Loucy (cell line): ENCODE results near the gene STON2.

Experiments
- H2AFZ ChIP-seq: fragments of 200-600 bp; sonication (generic); 2 replicates; pipeline ENCODE4 v1.6.0; 2016; ENCODE audit warnings: antibody characterized with exemption, mild to moderate bottlenecking, low read length, moderate library complexity
- H3F3A ChIP-seq: fragments of 200-600 bp; 2 replicates; pipeline ENCODE4 v1.6.0; 2016; ENCODE audit warnings: antibody characterized with exemption, low read depth, mild to moderate bottlenecking
- H3K27me3 ChIP-seq: fragments of 200-600 bp; sonication (generic); 2 replicates; pipeline ENCODE4 v1.6.1; 2014; ENCODE audit warnings: low read length, mild to moderate bottlenecking; ENCODE audit not compliant: insufficient read depth, poor library complexity, severe bottlenecking
- H3K36me3 ChIP-seq: fragments of 200-600 bp; sonication (generic); 2 replicates; pipeline ENCODE4 v1.6.1; 2016; ENCODE audit warnings: low read length; ENCODE audit not compliant: insufficient read depth
- H3K4me1 ChIP-seq: fragments of 200-600 bp; sonication (generic); 2 replicates; pipeline ENCODE4 v1.5.1; 2014; ENCODE audit warnings: low read length, mild to moderate bottlenecking; ENCODE audit not compliant: insufficient read depth, poor library complexity, severe bottlenecking
- H3K4me2 ChIP-seq: fragments of 200-600 bp; sonication (generic); 2 replicates; pipeline ENCODE4 v1.6.0; 2014; ENCODE audit warnings: antibody characterized with exemption, low read length, low read depth, mild to moderate bottlenecking; ENCODE audit not compliant: poor library complexity, severe bottlenecking
- H3K4me3 ChIP-seq: fragments of 200-600 bp; sonication (generic); 2 replicates; pipeline ENCODE4 v1.5.1; 2014; ENCODE audit warnings: low read length, mild to moderate bottlenecking, mixed read lengths; ENCODE audit not compliant: poor library complexity, severe bottlenecking
- H3K79me2 ChIP-seq: fragments of 200-600 bp; sonication (generic); 2 replicates; pipeline ENCODE4 v1.6.1; 2014; ENCODE audit warnings: low read length; ENCODE audit not compliant: insufficient read depth
- H3K9ac ChIP-seq: fragments of 200-600 bp; sonication (generic); 2 replicates; pipeline ENCODE4 v1.6.0; 2014; ENCODE audit warnings: mild to moderate bottlenecking, low read depth, low read length, moderate library complexity; ENCODE audit not compliant: poor library complexity, severe bottlenecking
- H3K9me2 ChIP-seq: fragments of 200-600 bp; sonication (generic); replicated peaks from 2 replicates; pipeline ENCODE4 v1.6.1; 2016; ENCODE audit warnings: low read depth, low read length, mixed read lengths
- H3K9me3 ChIP-seq: fragments of 200-600 bp; sonication (generic); 2 replicates; pipeline ENCODE4 v1.6.1; 2014; ENCODE audit warnings: mild to moderate bottlenecking, antibody characterized with exemption, low read length, low read depth; ENCODE audit not compliant: insufficient read depth
- H4K20me1 ChIP-seq: fragments of 200-600 bp; sonication (generic); 2 replicates; pipeline ENCODE4 v1.6.0; 2014; ENCODE audit warnings: antibody characterized with exemption, low read length, mild to moderate bottlenecking; ENCODE audit not compliant: insufficient read depth, poor library complexity, severe bottlenecking
- EZH2phosphoT487 ChIP-seq: fragments of 200-600 bp; IDR thresholded peaks from 2 replicates; pipeline ENCODE4 v1.6.1; 2018; ENCODE audit warnings: antibody characterized with exemption, mild to moderate bottlenecking, moderate library complexity, borderline replicate concordance
- TF ChIP-seq, protein P1 (sequence below): fragments of 200-600 bp; sonication (generic); conservative IDR thresholded peaks from 2 replicates; pipeline ENCODE4 v1.5.1; 2014; ENCODE audit warnings: mild to moderate bottlenecking, antibody characterized with exemption, low read length

The STON2 gene

DNA sequence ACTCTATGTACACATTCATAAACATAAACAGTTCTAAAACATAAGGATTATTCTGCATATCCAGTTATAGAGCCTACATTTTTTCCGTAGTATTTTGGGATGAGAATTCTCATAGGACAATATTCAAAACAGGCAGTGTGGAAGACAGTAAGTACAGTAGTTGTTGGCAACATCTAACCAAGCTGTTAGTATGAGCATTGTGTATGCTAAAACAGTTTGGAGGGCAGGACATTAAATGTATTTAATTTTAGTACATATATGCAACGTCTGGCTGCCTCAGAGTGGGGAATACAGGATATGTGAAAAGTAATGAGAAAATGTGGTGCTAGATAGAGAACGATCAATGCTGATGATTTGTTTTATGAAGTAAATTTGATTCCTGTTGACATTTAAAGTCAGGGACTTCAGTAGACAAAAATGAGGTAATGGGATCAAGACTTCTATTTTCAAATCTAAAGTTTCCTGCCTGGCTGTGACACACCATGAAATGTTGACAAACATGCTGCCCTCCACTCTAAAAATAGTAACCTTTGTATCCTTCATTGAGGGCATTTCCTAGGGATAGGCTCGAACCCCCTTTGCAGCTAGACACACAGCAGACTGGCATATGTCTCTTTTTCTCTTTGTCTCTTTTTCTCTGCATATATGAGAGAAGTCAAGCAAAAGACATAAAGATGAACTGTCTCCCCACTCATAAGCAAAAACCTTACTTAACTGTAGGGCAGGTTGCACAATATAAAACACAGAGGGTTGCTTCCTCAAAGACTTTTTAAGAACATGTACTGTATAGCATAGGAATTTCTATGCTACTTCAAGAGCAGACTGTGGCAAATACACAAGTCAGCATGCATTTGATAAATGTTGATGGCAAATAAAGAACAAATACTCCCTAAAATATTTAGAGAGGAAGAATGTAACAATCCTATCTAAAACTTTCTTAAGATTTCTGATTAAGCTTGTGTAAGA, 103.9 kb downstream of the STON2 start:
- H3K27me3 ChIP-seq: no peaks in the 10 kb centered on the region
- no peaks in the 10 kb centered on the region for H3K9me3 ChIP-seq
- H3F3A ChIP-seq: no peaks in the 10 kb centered on the region
- H3K9ac ChIP-seq: no peak overlapping the region
- no peak overlapping the region for H3K4me2 ChIP-seq
- H4K20me1 ChIP-seq: no peaks in the 10 kb centered on the region
- H3K4me3 ChIP-seq: no peak overlapping the region
- H3K9me2 ChIP-seq: no peaks in the 10 kb centered on the region
- TF ChIP-seq, protein P1, sequence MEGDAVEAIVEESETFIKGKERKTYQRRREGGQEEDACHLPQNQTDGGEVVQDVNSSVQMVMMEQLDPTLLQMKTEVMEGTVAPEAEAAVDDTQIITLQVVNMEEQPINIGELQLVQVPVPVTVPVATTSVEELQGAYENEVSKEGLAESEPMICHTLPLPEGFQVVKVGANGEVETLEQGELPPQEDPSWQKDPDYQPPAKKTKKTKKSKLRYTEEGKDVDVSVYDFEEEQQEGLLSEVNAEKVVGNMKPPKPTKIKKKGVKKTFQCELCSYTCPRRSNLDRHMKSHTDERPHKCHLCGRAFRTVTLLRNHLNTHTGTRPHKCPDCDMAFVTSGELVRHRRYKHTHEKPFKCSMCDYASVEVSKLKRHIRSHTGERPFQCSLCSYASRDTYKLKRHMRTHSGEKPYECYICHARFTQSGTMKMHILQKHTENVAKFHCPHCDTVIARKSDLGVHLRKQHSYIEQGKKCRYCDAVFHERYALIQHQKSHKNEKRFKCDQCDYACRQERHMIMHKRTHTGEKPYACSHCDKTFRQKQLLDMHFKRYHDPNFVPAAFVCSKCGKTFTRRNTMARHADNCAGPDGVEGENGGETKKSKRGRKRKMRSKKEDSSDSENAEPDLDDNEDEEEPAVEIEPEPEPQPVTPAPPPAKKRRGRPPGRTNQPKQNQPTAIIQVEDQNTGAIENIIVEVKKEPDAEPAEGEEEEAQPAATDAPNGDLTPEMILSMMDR: no peak
- TF ChIP-seq EZH2phosphoT487: no peak
- H3K36me3 ChIP-seq: no peaks in the 10 kb centered on the region
- no peak overlapping the region for H2AFZ ChIP-seq
- no peaks in the 10 kb centered on the region for H3K79me2 ChIP-seq
- H3K4me1 ChIP-seq: peaks cover under 1% of the 10 kb centered on the region

DNA sequence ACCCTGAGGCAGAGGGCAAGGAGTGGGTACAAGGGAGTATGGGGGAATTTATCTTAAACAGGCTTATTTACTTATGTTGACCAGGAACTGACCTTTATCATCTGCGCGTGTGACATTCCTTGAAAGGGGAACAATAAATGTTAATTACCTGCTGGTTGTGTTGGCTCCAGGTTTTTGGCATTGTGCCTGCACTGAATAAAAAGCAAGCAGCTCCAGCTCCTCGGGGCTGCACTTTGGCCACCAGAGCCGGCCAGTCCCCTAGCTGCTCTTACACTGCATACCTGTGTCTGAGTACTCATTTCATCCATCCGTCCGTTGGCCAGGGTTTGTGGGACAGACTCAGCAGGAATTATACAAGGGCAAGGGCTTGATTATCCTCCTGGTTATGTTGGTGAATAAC, 110.6 kb downstream of the STON2 start:
- Histone ChIP-seq H3K79me2 (no peaks in the 10 kb centered on the region), H3K4me2 (no peak overlapping the region), H3K4me1 (no peaks in the 10 kb centered on the region), H3K27me3 (no peaks in the 10 kb centered on the region), H3K9me3 (no peaks in the 10 kb centered on the region), H3F3A (no peaks in the 10 kb centered on the region), H3K9me2 (no peaks in the 10 kb centered on the region), H3K4me3 (no peak overlapping the region), H3K9ac (no peak overlapping the region), H2AFZ (no peak overlapping the region), H3K36me3 (no peaks in the 10 kb centered on the region), H4K20me1 (no peaks in the 10 kb centered on the region)
- no peak for TF ChIP-seq EZH2phosphoT487
- TF ChIP-seq, protein P1: no peak

DNA sequence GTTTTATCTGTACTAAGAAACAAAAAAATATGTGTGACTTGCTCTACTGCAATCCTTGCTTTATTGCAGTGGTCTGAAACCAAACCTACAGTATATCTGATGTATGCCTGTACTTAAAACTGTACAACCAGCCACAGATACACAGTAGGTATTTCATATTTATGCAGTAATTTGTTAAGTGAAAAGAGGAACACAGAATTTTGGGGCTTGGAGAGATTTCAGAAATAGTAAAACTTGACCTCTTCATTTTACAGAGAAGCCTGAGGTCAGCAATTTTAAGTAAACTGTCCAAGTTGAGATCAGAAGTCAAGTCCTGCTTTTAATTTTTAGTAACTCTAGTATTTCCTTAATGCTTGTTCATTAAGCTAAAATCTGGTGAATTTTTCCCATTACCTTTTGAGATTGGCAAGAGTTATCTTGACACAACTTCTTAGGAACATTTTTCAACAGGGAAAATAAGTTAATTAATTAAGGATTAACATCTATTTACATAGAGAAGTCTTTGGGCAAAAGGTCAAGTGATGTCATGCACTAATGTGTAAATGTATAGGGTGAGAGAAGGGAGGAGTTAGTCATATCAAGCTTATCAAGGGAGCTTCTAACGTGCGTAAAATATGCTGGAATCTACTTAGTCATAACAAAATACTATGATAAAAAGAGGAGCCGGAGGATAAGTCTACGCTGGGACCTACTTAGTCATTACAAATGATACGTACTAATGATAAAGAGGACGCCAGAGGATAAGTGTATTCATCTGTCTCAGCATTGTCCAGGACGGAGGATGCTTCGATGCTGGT, 113.4 kb downstream of the STON2 start:
- Histone ChIP-seq H4K20me1 (no peaks in the 10 kb centered on the region), H3K4me2 (no peak overlapping the region), H3K9me3 (no peaks in the 10 kb centered on the region), H2AFZ (no peak overlapping the region), H3F3A (no peaks in the 10 kb centered on the region), H3K4me1 (no peaks in the 10 kb centered on the region), H3K36me3 (no peaks in the 10 kb centered on the region), H3K9me2 (no peaks in the 10 kb centered on the region), H3K79me2 (no peaks in the 10 kb centered on the region), H3K9ac (no peak overlapping the region), H3K27me3 (no peaks in the 10 kb centered on the region), H3K4me3 (no peak overlapping the region)
- TF ChIP-seq EZH2phosphoT487: no peak
- TF ChIP-seq, protein P1: no peak
